ENCODE measurements around the gene BABAM2.

BABAM2 gene

DNA sequence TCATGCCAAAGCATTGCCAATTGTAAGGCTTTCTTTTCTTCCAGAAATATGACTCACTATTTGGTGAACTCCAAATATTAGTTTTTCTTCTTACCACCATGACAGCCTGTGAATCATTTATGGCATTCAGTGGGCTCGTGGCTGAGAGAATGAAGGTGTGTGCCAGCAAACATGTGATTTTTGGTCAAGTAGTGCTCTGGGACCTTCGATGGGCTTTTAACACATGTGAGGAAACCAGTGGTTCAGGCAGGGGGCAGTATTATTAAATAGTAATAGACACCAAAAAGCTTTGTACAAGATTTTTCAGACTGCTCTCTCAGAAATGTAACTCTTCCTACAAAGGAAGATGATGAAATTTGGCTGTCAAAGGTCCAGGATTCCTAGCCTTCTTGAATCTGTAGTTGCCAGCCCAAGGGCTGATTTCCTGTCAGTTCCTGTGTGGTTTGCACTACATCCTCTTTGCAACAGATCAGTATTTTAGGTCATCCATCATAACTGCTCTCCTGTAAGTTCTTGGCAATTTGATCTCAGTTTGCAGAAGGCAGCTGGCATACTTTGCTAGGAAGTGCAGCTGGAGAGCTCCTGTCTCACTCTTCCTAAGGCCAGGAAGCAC lies 64.3 kb downstream of the BABAM2 start:
- H3K9me3 ChIP-seq (replicated peaks; ENCODE audit: low read length): no peaks in the 10 kb centered on the region
- H3K36me3 ChIP-seq (ENCODE audit: insufficient read depth, low read length): no peaks in the 10 kb centered on the region
- no peaks in the 10 kb centered on the region for H3K27me3 ChIP-seq (ENCODE audit: control insufficient read depth, insufficient read depth, low read length)
- peaks cover 62% of the 10 kb centered on the region for H3K4me1 ChIP-seq (ENCODE audit: control insufficient read depth, insufficient read depth, low read length)
- H3K9ac ChIP-seq (ENCODE audit: low read depth, low read length): peak overlapping the region; percentile 67
- peak overlapping the region; percentile 55 for H3K4me2 ChIP-seq (ENCODE audit: low read length)
- H3K4me3 ChIP-seq (ENCODE audit: low read length): peak overlapping the region; percentile 20

DNA sequence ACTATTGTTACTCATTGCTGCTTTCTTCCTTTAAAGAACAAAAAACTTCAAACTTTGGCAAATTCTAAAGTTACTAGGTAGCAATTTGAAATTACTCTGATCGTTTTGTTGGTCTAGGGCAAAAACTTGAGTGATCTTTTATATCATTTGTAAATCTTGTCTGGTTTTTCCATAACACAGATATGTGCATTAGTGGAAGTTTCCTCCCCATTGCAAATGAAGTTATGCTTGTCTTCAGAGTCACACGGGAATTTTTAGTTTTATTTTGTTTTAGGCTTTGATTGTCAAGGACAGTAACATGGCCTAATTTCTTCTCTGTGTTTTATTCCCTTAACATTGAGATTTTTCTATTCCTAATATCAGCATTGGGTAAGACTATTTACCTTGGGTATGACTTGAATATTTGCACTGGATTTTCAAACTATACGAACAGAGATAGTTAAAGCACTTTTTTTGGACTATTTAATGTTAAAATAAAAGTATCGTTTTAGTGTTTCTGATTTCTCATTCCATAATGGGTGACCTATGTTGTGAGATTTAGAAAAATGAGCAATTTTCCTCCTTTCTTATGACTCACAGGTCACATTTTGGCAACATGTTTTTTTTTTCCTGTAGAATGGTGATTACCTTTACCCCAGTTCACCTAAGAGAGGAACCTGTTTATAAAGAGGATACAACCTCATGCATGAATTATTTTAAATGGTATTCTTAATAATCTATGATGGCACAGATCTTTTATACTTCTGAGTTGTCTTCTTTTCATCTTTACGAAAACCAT lies 65.0 kb downstream of the BABAM2 start:
- Histone ChIP-seq H3K9me3 (replicated peaks; ENCODE audit: low read length) (no peaks in the 10 kb centered on the region), H3K4me3 (ENCODE audit: low read length) (peak overlapping the region; percentile 20), H3K9ac (ENCODE audit: low read depth, low read length) (peak overlapping the region; percentile 67), H3K36me3 (ENCODE audit: insufficient read depth, low read length) (no peaks in the 10 kb centered on the region), H3K27me3 (ENCODE audit: control insufficient read depth, insufficient read depth, low read length) (no peaks in the 10 kb centered on the region), H3K4me2 (ENCODE audit: low read length) (peak overlapping the region; percentile 55), H3K4me1 (ENCODE audit: control insufficient read depth, insufficient read depth, low read length) (peaks cover 67% of the 10 kb centered on the region)

DNA sequence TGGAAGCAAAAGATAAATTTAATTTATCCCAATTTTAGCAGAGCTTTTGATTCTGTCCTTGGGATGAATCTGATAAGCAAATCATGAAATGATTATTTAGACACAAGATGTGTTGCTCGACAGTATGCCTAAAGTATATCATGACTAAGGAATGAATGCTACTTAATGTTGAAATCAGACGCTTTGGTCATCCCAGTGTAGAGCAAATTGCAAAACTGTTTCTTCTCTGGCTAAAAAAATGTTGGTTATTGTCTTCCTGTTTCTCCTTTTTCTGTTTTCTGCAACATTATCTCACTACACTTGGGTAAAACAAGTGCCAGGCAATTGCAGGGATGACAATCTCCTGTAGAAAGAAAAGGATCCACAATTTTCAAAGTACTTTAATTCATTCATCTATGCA lies 66.4 kb downstream of the BABAM2 start:
- Histone ChIP-seq H3K4me3 (ENCODE audit: low read length) (no peak overlapping the region), H3K4me2 (ENCODE audit: low read length) (no peak overlapping the region), H3K36me3 (ENCODE audit: insufficient read depth, low read length) (no peaks in the 10 kb centered on the region), H3K27me3 (ENCODE audit: control insufficient read depth, insufficient read depth, low read length) (no peaks in the 10 kb centered on the region), H3K4me1 (ENCODE audit: control insufficient read depth, insufficient read depth, low read length) (peaks cover 76% of the 10 kb centered on the region), H3K9me3 (replicated peaks; ENCODE audit: low read length) (no peaks in the 10 kb centered on the region), H3K9ac (ENCODE audit: low read depth, low read length) (no peak overlapping the region)

DNA sequence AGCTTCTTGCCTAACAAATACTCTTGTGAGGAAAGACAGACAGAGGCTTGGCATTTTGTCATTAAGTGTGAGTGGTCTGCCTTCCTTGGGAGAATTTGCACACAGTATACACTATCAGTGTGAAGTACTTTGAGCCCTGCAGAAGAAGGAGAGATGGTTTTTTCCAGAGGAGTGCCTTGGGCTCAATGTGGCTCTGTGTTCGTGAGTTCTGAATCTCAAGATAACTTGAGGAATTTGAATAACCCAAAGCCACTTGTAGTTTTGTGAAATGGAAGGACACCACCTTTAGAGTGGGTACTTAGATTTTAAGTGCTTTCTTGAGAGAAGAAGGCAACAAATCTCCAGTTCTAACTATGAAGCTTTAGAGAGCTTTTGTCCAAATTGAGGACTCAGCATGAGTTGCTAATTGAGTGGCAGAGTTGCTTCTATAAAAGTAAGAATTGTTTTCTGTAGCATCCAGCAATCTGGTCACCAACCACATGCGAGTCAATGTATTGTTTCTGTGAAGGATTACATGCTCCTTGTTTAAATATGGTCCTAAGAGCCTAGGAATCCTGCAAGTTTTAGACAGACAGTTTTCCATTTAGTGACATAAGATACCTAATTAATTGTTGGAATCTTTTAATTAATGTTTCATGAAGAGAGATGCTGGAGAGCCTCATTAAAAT lies 68.3 kb downstream of the BABAM2 start:
- no peaks in the 10 kb centered on the region for H3K27me3 ChIP-seq (ENCODE audit: control insufficient read depth, insufficient read depth, low read length)
- peak overlapping the region; percentile 76 for H3K9ac ChIP-seq (ENCODE audit: low read depth, low read length)
- peaks cover 72% of the 10 kb centered on the region for H3K4me1 ChIP-seq (ENCODE audit: control insufficient read depth, insufficient read depth, low read length)
- peak overlapping the region; percentile 60 for H3K4me2 ChIP-seq (ENCODE audit: low read length)
- no peak overlapping the region for H3K4me3 ChIP-seq (ENCODE audit: low read length)
- no peaks in the 10 kb centered on the region for H3K36me3 ChIP-seq (ENCODE audit: insufficient read depth, low read length)
- H3K9me3 ChIP-seq (replicated peaks; ENCODE audit: low read length): no peaks in the 10 kb centered on the region

DNA sequence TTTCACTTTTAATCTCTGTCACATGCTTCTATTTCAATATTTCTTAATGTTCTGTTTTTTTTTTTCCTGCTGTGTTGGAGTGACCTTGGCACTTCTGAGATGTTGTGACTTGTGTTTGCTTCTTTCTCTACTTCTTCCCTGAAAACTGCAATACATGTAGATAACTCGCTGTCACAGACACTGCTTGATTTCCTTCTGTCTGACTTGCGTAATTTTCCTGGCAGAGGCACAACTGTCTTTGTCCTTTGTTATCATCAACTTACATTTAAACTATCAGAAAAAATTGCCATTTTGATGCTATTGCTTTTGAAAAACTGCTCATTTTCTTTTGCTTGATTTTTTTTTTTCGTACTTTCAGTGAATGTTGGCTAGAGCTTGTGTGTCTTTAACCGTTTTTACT lies 69.0 kb downstream of the BABAM2 start:
- Histone ChIP-seq H3K4me1 (ENCODE audit: control insufficient read depth, insufficient read depth, low read length) (peaks cover 65% of the 10 kb centered on the region), H3K4me3 (ENCODE audit: low read length) (peak overlapping the region; percentile 2), H3K9me3 (replicated peaks; ENCODE audit: low read length) (no peaks in the 10 kb centered on the region), H3K4me2 (ENCODE audit: low read length) (peak overlapping the region; percentile 60), H3K36me3 (ENCODE audit: insufficient read depth, low read length) (no peaks in the 10 kb centered on the region), H3K27me3 (ENCODE audit: control insufficient read depth, insufficient read depth, low read length) (no peaks in the 10 kb centered on the region), H3K9ac (ENCODE audit: low read depth, low read length) (peak overlapping the region; percentile 76)

DNA sequence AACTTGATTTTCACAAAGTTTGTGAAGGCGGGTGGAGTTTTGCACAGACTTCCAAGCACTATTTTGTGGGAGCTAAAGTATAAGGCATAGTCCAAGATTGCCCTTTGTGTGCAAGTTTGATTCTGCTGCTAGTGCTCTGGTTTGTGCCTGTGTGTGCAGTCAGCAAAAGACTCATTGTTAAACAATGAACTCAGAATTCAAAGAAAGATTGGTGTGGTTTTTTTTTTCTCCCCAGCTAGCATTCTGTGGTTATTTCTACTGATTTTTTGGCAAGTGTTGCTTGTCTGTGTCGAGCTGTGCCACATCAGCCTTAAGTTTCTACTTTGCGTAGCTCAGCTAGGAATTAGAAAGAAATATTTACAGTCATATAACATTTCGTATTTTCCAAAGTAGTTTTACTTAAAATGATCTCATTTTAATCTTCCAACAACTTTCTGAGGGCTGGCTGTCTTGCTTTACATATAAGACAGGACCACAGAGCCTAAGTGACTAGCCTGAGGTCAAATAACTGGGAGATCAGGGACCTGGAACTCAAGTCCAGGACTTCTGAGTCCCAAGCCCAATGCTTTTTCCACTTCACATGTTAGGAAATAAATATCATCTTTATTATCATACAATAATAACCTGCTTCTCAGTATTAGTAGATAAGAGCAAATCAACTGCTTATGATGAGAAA lies 69.8 kb downstream of the BABAM2 start:
- Histone ChIP-seq H3K9me3 (replicated peaks; ENCODE audit: low read length) (no peaks in the 10 kb centered on the region), H3K4me2 (ENCODE audit: low read length) (peak overlapping the region; percentile 60), H3K4me3 (ENCODE audit: low read length) (peak overlapping the region; percentile 17), H3K36me3 (ENCODE audit: insufficient read depth, low read length) (no peaks in the 10 kb centered on the region), H3K9ac (ENCODE audit: low read depth, low read length) (peak overlapping the region; percentile 76), H3K27me3 (ENCODE audit: control insufficient read depth, insufficient read depth, low read length) (no peaks in the 10 kb centered on the region), H3K4me1 (ENCODE audit: control insufficient read depth, insufficient read depth, low read length) (peaks cover 57% of the 10 kb centered on the region)

DNA sequence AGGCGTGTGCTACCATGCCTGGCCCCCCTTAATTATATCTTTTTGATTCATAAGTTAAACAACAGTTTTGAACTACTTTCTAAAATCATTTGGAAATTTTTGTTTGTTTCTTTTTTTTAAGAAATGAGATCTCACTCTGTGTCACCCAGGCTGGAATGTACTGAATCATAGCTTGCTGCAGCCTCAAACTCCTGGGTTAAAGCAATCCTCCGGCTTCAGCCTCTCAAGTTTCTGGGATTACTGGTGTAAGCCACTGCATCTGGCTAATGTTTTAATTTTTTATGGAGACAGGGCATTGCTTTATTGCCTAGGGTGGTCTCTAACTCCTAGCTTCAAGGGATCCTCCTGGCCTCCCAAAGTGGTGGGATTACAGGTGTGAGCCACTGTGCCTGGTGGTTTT lies 71.5 kb downstream of the BABAM2 start:
- H3K4me3 ChIP-seq (ENCODE audit: low read length): no peak overlapping the region
- H3K4me1 ChIP-seq (ENCODE audit: control insufficient read depth, insufficient read depth, low read length): peaks cover 48% of the 10 kb centered on the region
- H3K36me3 ChIP-seq (ENCODE audit: insufficient read depth, low read length): no peaks in the 10 kb centered on the region
- H3K9me3 ChIP-seq (replicated peaks; ENCODE audit: low read length): no peaks in the 10 kb centered on the region
- no peak overlapping the region for H3K9ac ChIP-seq (ENCODE audit: low read depth, low read length)
- no peaks in the 10 kb centered on the region for H3K27me3 ChIP-seq (ENCODE audit: control insufficient read depth, insufficient read depth, low read length)
- no peak overlapping the region for H3K4me2 ChIP-seq (ENCODE audit: low read length)

DNA sequence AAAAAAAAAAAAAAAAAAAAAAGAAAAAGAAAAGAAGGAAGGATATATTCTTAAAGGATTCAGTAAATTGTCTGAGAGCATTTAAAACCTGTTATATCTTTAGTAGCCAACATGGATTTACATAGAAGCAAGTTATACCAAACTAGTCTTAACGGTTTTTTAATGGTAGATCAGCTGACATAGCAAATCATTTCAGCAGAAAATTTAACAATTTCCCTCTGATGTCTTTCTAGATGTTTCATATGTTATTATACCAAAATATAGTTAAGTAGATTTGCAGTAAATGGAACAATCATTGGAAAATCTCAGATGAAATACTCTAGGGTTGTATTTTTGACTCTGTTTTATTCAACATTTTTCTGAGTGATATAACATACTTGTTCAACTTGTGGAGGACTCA lies 72.9 kb downstream of the BABAM2 start:
- Histone ChIP-seq H3K4me2 (ENCODE audit: low read length) (no peak overlapping the region), H3K4me3 (ENCODE audit: low read length) (no peak overlapping the region), H3K4me1 (ENCODE audit: control insufficient read depth, insufficient read depth, low read length) (peaks cover 41% of the 10 kb centered on the region), H3K9ac (ENCODE audit: low read depth, low read length) (no peak overlapping the region), H3K36me3 (ENCODE audit: insufficient read depth, low read length) (no peaks in the 10 kb centered on the region), H3K9me3 (replicated peaks; ENCODE audit: low read length) (no peaks in the 10 kb centered on the region), H3K27me3 (ENCODE audit: control insufficient read depth, insufficient read depth, low read length) (no peaks in the 10 kb centered on the region)

DNA sequence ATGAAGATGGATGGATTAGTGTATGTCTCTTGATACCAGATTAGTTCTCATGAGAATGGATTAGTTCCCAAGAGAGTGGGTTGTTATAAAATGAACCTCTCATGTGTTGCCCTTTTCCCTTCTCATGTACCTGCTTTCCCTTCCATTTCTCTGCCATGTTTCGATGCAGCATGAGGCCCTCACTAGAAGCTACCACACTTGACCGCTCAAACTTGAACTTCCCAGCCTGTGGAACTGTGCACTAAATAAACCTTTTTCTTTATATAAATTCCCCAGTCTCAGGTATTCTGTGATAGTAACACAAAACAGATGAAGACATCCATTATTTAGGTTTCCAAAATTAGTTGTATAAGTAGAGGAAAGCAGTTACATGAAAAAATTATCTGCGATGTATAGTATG lies 73.5 kb downstream of the BABAM2 start:
- H3K9me3 ChIP-seq (replicated peaks; ENCODE audit: low read length): no peaks in the 10 kb centered on the region
- H3K36me3 ChIP-seq (ENCODE audit: insufficient read depth, low read length): no peaks in the 10 kb centered on the region
- no peaks in the 10 kb centered on the region for H3K27me3 ChIP-seq (ENCODE audit: control insufficient read depth, insufficient read depth, low read length)
- no peak overlapping the region for H3K4me2 ChIP-seq (ENCODE audit: low read length)
- peaks cover 35% of the 10 kb centered on the region for H3K4me1 ChIP-seq (ENCODE audit: control insufficient read depth, insufficient read depth, low read length)
- no peak overlapping the region for H3K4me3 ChIP-seq (ENCODE audit: low read length)
- H3K9ac ChIP-seq (ENCODE audit: low read depth, low read length): no peak overlapping the region

DNA sequence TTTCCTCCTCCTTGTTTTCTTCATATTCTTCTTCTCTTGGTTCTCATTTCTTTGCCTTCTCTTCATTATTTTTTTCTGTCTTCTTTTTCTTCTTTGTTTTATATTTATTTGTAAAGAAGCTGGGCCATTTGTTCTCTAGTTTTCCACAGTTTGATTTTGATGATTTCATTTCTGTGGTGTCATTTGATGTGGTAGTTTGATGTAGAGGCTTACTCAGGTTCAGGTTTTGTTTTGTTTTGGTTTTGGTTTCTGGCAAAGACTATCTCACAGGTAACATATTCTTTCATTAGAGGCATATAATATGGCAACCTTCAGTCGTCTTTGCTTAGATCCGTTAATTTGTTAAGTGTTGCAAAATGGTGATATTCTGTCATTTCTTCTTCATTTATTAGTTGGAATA lies 75.3 kb downstream of the BABAM2 start:
- Histone ChIP-seq H3K9ac (ENCODE audit: low read depth, low read length) (no peak overlapping the region), H3K36me3 (ENCODE audit: insufficient read depth, low read length) (no peaks in the 10 kb centered on the region), H3K4me3 (ENCODE audit: low read length) (no peak overlapping the region), H3K4me2 (ENCODE audit: low read length) (no peak overlapping the region), H3K9me3 (replicated peaks; ENCODE audit: low read length) (no peaks in the 10 kb centered on the region), H3K27me3 (ENCODE audit: control insufficient read depth, insufficient read depth, low read length) (no peaks in the 10 kb centered on the region), H3K4me1 (ENCODE audit: control insufficient read depth, insufficient read depth, low read length) (peaks cover 19% of the 10 kb centered on the region)

DNA sequence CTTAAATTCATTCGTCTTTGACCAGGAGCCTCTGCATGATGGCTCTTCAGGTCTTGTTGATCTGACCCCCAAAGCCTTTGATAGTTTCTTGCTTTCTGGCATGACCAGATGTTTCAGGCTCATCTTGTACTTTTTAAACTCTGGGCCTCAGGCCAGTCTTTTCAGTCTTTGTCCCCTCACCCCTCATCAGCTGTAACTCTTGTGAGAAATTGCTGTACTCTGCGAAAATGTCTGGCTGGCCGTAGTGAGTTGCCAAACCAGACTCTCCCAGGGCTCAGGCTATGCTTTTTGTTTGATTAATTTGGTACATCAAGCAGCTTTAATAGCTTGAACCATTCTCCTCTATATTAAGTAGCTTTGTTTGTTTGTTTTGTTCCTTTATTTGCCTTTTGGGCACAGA lies 75.9 kb downstream of the BABAM2 start:
- no peak overlapping the region for H3K9ac ChIP-seq (ENCODE audit: low read depth, low read length)

More for the DNA sequence above, 75.9 kb downstream of the BABAM2 start:
- Histone ChIP-seq H3K4me3 (ENCODE audit: low read length) (no peak overlapping the region), H3K27me3 (ENCODE audit: control insufficient read depth, insufficient read depth, low read length) (no peaks in the 10 kb centered on the region), H3K9me3 (replicated peaks; ENCODE audit: low read length) (no peaks in the 10 kb centered on the region), H3K4me2 (ENCODE audit: low read length) (no peak overlapping the region), H3K4me1 (ENCODE audit: control insufficient read depth, insufficient read depth, low read length) (peaks cover 13% of the 10 kb centered on the region), H3K36me3 (ENCODE audit: insufficient read depth, low read length) (no peaks in the 10 kb centered on the region)
